Measurements from ENCODE around the gene TMEM115. TPM values are rescaled to one million over a fixed set of nuclear protein-coding genes. Genes with fewer than 3 reads are reported as not detected.

The TMEM115 gene
- total and polyA plus RNA-seq, 2 of the 4 experiments (the other 2 are of a cell fraction) = 35.3 to 47.3 TPM

DNA sequence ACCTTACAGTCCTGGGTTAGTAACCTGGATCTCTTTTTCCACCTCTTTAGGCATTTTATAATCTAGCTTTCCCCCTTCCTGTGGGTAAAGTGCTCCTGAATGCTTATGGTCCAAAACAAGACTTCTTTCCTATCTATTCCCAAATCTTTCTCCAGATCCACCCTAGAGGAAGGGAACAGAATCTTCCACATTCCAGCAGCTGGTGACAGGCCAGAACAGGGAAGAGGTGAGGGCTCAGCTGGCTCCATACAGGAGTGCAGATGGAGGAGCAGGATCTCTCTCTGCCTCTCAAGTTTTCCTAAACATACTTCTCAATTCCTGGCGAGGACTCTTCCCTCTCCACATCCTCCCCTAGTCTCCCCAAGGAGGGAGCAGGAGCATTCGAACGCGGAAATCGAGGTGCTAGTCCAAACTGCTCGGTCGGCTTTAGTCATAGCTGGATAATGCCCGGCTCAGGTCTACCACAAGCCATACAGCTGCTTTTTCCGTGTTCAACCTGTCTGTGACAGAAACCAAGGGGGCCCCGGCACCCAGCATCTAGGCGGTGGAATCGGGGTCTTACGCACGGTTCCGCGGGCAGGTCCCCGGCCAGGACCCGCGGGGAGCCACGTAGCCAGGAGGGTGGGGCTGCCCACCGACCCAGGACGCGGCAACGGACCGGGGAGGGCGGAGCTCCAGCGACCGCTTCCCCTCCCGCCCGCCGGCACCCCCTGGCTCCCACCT, 22.7 kb downstream of the TMEM115 start:
- peaks cover 22 to 67% of the 10 kb centered on the region in 2 experiments; a peak in 3 of 4 replicates for H3K79me1 ChIP-seq (ENCODE audit: low read depth in 1 of 2, low read length in 2 of 2)
- peak overlapping the region; percentile 96 for H2AK5ac ChIP-seq (ENCODE audit: low read depth, low read length)
- ATAC-seq (ENCODE audit: low read depth) (peak; percentile 28), DNase-seq (peak; percentile 28)
- TSS peak; percentile 22 for BruUV-seq (replicated peaks)
- H3K9me3 ChIP-seq (ENCODE audit: control insufficient read depth, insufficient read depth, low read length) = no peaks in the 10 kb centered on the region
- peaks cover 32% of the 10 kb centered on the region for H3K4me1 ChIP-seq (ENCODE audit: control insufficient read depth, insufficient read depth, low read length)
- peak overlapping the region; percentile 90 for H3K4ac ChIP-seq (ENCODE audit: low read depth, low read length)
- peak overlapping the region; percentile 91 for H3K9ac ChIP-seq (ENCODE audit: low read depth, low read length)
- WGBS, 2 experiments (ENCODE audit: extremely low coverage in 2 of 2, insufficient read length in 1 of 2) = 0% methylated on average over 27 of the region's 31 CpGs; no CpG with 5 or more reads in 1 of the 2 experiments
- H4K5ac ChIP-seq (ENCODE audit: low read depth, low read length) = peak overlapping the region; percentile 26; the same call in 1 of the 2 replicates
- peak overlapping the region; percentile 10; the same call in 1 of the 2 replicates for H2BK120ac ChIP-seq (ENCODE audit: low read depth, low read length)
- H3K27me3 ChIP-seq (ENCODE audit: control insufficient read depth, insufficient read depth, low read length) = no peaks in the 10 kb centered on the region
- CTCF ChIA-PET = interaction anchor here (0.8 to 1.2 kb wide), 2 partner anchors 9 to 13 kb away, joined by 4 read pairs; partner anchors contain the start of gene TUSC2
- H3K18ac ChIP-seq (ENCODE audit: low read depth, low read length) = peak overlapping the region; percentile 8
- intact Hi-C loops (cut with micrococcal nuclease) (no loop called here), in situ Hi-C loops (cut with MboI; ENCODE audit: low sequenced_read_pairs) (loop anchor here (25.0 kb wide), 3 partner anchors 1051 to 1826 kb away; partner anchors contain the start of genes ABHD14B, GPR62, MANF and PCBP4), dilution Hi-C loops (cut with HindIII; ENCODE audit: low sequenced_read_pairs, unreplicated experiment) (no loop called here)
- peaks cover 10% of the 10 kb centered on the region for H3K36me3 ChIP-seq (ENCODE audit: control insufficient read depth, insufficient read depth, low read length)
- peak overlapping the region; percentile 92 to 96 for H4K8ac ChIP-seq (ENCODE audit: low read depth in 2 of 2, low read length in 2 of 2)
- 0 out of 3 replicates have a peak overlapping the region, but pooled peaks have one; percentile 47 for H2BK15ac ChIP-seq (ENCODE audit: low read depth, low read length)
- peaks cover 26% of the 10 kb centered on the region for H3K9me1 ChIP-seq (ENCODE audit: insufficient read depth, low read length)
- peak overlapping the region; percentile 94 for H2AFZ ChIP-seq (replicated peaks; ENCODE audit: low read length, poor library complexity)
- H4K91ac ChIP-seq (ENCODE audit: insufficient read depth, low read depth, low read length) = peak overlapping the region; percentile 96
- H3K27ac ChIP-seq (ENCODE audit: insufficient read depth, low read length) = peak overlapping the region; percentile 84
- peak overlapping the region; percentile 81 for H2BK5ac ChIP-seq (ENCODE audit: low read depth, low read length, poor library complexity, severe bottlenecking)
- no peak overlapping the region for H2BK20ac ChIP-seq (ENCODE audit: low read depth, low read length)
- H3K4me3 ChIP-seq (ENCODE audit: insufficient read depth, low read depth, low read length) = peak overlapping the region; percentile 73
- peak overlapping the region; percentile 84 for H3K23ac ChIP-seq (ENCODE audit: low read depth, low read length)
- peaks cover 46% of the 10 kb centered on the region for H4K20me1 ChIP-seq (ENCODE audit: insufficient read depth, low read length)
- peak overlapping the region; percentile 99 for H2AK9ac ChIP-seq (replicated peaks; ENCODE audit: low read depth, low read length, poor library complexity)
- H3K56ac ChIP-seq (ENCODE audit: extremely low read depth, insufficient read depth, low read length) = peak overlapping the region; percentile 94
- POLR2A ChIA-PET (ENCODE audit: unreplicated experiment) = interaction anchor here (0.7 to 1.4 kb wide), 4 partner anchors 9 to 44 kb away, joined by 3 to 6 read pairs (median 4); partner anchors contain the start of genes IFRD2 and TUSC2
- H3K4me2 ChIP-seq (ENCODE audit: low read depth, low read length) = peak overlapping the region; percentile 92
- peak overlapping the region; percentile 96 for H3K14ac ChIP-seq (replicated peaks; ENCODE audit: low read depth, low read length)
- TF ChIP-seq CHD1 (IDR thresholded peaks at IDR 0.05; ENCODE audit: low read depth, low read length) (no peak), RCOR1 (IDR thresholded peaks at IDR 0.05; ENCODE audit: insufficient replicate concordance, low read length) (no peak), POLR2A (IDR thresholded peaks at IDR 0.05; ENCODE audit: low read depth, low read length) (no peak), NFE2L2 (IDR thresholded peaks at IDR 0.05; ENCODE audit: low read depth, low read length) (no peak), MXI1 (IDR thresholded peaks at IDR 0.05; ENCODE audit: borderline replicate concordance, low read depth, low read length) (no peak), SMC3 (IDR thresholded peaks at IDR 0.05; ENCODE audit: low read depth, low read length) (no peak), MAFK (IDR thresholded peaks at IDR 0.05; ENCODE audit: low read depth, low read length) (no peak), RAD21 (IDR thresholded peaks at IDR 0.05; ENCODE audit: low read length) (no peak), RFX5 (IDR thresholded peaks at IDR 0.05; ENCODE audit: low read depth, low read length) (no peak), FOS (IDR thresholded peaks at IDR 0.05; ENCODE audit: low read depth, low read length) (no peak), CEBPB (IDR thresholded peaks at IDR 0.05; ENCODE audit: low read depth, low read length) (no peak), ELK1 (IDR thresholded peaks at IDR 0.05; ENCODE audit: borderline replicate concordance, low read depth, low read length) (no peak), USF2 (IDR thresholded peaks at IDR 0.05; ENCODE audit: low read depth, low read length) (no peak)
- TF ChIP-seq, protein P1, sequence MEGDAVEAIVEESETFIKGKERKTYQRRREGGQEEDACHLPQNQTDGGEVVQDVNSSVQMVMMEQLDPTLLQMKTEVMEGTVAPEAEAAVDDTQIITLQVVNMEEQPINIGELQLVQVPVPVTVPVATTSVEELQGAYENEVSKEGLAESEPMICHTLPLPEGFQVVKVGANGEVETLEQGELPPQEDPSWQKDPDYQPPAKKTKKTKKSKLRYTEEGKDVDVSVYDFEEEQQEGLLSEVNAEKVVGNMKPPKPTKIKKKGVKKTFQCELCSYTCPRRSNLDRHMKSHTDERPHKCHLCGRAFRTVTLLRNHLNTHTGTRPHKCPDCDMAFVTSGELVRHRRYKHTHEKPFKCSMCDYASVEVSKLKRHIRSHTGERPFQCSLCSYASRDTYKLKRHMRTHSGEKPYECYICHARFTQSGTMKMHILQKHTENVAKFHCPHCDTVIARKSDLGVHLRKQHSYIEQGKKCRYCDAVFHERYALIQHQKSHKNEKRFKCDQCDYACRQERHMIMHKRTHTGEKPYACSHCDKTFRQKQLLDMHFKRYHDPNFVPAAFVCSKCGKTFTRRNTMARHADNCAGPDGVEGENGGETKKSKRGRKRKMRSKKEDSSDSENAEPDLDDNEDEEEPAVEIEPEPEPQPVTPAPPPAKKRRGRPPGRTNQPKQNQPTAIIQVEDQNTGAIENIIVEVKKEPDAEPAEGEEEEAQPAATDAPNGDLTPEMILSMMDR (conservative IDR thresholded peaks at IDR 0.05; ENCODE audit: low read depth, low read length) = no peak
